HG03039 (cell line): ENCODE measurements around the gene CEP135.
"Not testable (repeated sequence)": the region's sequence is repeated elsewhere in the genome, so short reads cannot be mapped to it uniquely, and the experiment has no call there.

Source experiments
- ATAC-seq: cut with Tn5 transposase; IDR thresholded peaks from one replicate; pipeline ENCODE4 v1.9.1; 2021; ENCODE audit warnings: mild to moderate bottlenecking, moderate library complexity; ENCODE audit not compliant: unreplicated experiment

The CEP135 gene

DNA sequence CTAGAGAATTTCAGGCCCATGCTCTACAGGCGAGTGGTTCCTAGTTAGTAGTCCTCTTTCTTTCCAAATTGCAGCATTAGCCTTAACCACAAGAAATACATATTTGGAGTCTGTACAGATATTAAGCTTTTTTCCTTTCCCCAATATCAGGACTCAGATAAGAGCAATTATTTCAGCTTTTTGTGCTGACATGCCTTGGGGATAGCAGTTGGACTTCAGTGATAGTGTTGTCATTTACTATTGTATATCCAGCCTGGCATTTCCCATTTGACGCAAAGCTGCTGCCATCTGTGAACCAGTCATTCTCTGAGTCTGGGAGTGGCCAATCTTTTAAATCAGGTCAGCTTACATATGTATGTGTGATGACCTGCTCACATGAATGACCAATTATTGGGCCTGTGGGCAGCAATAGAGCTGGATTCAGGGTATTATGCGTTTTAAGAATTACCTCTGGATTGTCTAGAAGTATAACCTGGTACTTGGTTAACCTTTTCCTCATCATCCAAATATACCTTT, 6.8 kb upstream of the CEP135 start:
- no peak for ATAC-seq

DNA sequence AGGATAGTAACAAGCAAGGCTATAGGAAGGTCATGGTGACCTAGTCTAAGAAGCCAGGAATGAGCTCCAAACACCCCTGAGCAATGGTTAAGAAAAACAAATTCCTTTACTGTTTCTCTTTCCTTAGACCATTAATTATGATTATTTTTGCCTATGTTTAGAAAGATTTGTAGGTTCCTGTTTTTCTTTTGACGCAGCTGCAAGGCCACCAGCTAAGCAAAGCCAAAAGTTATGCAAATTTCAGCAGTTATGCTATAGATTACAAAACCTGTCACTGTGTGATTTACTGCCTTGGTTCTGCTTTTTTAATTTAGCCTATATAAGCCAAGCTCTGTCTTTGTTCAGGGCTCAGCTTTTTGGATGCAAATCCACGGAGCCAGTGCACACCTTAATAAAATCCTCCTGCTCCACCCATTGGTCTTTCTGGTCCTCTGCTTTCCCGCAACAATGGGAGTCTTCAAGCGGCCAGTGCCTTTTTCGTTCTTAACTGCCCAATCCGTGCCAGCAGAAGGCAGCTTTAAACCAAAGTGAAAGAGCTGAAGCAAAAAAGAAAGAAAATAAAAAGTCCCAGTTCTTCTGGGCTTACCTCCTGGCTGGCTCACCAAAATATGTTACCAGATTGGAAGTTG, 1.4 kb upstream of the CEP135 start:
- peak; percentile 17 for ATAC-seq

DNA sequence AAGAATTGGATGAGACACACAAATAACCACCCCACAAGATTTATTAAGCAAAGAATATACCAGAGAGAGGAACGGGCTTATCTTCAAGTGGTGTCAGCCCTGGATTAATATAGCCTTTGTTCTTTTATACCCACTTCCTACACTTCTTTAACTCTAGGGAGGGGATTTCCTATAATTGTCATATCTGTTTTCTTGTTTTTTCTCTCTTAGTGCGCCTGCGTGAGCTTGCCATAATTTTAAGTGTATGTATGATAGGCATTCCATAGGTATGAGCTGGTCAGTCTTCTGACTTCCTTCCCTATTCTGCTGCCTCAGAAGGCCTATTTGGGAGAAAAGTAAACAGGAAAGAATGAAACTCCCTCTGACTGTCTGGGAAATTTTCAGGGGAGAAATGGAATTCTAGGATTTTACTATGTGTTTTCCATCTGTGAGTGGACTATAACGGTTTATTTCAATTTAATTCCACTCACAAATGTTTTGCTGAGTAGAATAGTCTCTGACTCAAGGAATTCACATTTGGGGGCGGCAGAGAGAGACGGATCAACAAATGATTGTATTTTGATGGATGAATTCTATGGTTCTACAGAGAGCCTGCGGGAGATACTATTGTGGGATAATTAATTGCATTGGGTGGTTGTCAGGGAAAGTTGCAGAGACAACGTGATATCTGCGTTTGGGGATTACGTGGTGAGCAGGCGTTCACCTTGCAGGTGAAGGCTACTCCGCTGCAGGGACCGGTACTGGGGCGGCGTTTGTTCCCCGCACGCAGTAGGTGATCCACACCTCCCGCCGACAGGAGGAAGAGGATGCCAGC, 626 bp upstream of the CEP135 start:
- peak; percentile 15 for ATAC-seq

DNA sequence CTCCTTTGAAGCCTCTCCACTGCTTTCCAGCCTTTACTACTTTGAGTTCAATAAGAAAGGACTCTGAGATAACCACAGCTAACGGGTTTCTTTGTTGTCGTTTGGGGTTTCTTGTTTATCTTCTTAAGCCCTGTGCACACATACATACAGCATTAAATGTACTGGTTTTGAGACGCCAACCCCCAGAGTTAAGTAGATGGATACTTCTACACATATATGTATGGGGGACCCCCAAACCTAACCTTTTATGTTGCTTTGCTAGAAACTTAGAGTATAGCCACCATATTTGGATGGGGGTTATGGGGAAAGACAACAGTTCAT, 697 bp downstream of the CEP135 start:
- ATAC-seq, result no peak

DNA sequence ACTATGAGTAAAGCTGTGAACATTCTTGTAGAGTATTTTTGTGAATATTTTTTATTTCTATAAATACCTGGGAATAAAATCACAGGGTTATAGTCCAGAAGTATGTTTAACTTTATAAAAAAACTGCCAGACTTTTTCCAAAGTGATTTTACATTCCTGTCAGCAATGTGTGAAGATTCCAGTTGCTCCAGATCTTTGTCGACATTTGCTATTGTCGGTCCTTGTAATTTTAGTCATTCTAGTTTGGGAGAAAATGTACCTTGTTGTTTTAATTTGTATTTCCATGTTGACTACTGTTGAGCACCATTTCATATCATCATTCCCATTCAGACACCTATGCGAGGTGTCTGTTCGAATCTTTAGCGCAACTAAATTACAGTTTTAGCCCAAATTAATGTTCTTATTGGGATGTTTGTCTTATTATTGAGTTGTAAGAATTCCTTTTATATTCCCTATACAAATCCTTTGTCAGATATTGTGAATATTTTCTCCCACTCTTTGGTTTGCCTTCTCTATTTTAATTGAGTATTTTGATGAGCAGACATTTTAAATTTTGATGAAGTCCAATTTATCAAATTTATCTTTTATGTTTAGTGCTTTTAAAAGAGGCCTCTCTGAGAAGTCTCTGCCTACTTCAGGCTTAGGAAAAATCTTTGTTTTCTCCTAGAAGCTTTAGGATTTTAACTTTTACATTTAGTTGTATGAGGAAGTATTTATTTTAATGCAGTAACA, 2.6 kb downstream of the CEP135 start:
- no peak for ATAC-seq

DNA sequence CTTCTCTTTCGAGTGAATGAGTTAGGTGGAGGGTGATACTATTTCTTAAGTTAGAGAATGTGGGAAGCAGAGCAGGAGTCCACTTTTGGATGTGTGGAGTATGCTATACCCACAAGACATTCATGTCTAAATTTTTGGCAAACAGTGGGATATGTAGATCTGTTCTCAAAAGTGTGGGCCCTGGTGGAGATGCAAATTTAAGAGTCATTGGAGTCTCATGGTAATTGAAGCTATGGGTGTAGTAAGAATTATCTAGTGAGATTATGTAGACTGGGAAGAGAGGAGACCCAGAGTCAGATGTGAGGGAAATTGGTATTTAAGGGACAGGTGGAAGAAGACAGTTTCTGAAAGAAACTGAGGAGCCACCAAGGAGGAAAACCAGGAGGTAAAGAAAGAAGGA, 7.0 kb downstream of the CEP135 start:
- ATAC-seq, result no peak

DNA sequence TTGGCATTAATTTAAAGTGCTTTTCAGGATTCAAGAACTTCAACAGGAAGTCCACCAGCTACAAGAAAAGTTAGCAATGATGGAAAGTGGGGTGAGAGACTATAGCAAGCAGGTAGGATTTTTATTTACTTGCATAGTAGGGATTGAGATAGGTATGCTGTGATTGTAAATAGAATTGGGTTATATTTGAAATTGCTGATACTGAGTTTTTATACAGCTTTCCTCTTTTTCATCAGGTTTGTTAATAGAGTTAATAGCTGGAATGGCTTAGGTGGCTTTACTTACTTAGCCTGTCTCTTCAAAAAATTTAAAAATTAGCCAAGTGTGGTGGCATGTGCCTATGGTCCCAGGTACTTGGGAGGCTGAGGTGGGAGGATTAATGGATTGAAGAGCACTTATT, 10.9 kb downstream of the CEP135 start:
- ATAC-seq, result no peak

DNA sequence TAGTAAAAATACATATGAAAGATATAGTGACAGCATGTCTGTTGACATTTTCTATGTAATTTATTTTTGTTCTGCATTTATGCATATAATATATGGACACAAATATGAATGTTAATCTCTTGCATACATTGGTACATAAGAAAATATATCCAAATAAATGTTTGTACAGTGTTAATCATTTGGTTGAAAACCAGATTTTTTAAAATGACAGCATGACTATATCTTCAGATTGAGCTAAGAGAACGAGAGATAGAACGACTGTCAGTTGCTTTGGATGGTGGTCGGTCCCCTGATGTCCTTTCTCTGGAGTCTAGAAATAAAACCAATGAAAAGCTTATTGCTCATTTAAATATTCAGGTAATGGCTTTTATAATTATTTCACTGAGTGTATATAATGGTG, 15.3 kb downstream of the CEP135 start:
- no peak for ATAC-seq

DNA sequence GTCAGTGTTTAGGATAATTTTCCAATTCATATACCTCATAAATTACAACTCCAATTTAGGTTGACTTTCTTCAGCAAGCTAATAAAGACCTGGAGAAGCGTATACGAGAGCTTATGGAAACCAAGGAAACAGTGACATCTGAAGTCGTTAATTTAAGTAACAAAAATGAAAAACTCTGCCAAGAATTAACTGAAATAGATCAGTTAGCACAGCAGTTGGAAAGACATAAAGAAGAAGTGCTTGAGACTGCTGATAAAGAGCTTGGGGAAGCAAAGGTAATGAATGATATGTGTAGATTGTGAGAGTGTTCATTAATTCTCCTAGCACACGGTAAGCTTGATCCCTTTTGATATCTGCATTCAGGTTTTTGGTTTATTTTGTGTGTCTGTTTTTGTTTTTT, 16.8 kb downstream of the CEP135 start:
- no peak for ATAC-seq

DNA sequence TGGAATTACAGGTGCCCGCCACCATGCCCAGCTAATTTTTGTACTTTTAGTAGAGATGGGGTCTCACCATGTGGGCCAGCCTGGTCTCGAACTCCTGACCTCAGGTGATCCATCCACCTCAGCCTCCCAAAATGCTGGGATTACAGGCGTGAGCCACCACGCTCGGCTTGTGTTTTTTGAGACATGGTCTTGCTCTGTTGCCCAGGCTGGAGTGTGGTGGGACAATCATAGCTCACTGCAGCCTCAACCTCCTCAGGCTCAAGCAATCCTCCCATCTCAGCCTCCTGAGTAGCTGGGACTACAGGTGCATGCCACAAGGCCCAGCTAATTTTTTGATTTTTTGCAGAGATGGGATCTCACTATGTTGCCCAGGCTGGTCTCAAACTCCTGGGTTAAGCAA, 17.6 kb downstream of the CEP135 start:
- ATAC-seq, result not testable (repeated sequence)

DNA sequence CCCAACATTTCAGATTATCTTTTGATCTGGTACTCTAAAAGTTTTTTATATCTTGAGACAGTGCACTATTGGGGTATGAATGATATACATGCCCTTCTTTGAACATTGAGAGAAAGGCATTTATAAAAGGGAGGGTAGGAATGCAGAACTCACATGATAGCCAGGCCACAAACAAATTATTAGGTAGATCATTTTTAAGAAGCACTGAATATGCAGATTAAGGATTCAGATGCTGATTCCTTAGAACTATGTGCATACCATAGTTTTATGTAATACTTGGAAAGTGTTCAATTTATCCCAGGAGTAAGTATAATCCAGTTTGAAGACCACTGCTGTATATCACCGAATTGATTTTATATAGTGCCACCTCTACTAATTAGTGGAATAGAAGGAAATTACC, 18.6 kb downstream of the CEP135 start:
- ATAC-seq, result no peak

DNA sequence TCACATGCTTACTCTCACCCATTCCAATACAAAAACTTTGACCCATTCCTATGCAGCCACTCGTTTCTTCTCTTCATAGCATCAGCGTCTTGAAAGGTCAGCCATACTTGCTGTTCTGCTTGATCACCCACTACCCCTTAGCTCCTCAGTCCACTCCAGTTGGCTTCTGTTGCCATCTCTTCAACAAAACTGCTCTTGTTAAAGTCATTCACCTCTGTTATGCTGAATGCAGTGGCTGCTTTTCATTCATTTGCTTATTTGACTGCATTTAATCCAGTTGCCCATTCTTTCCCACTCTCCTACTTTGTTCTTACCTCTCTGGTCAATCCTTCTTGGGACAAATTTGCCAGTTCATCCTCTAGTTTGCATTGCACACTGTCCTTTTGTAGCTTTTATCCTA, 24.9 kb downstream of the CEP135 start:
- ATAC-seq, result no peak

DNA sequence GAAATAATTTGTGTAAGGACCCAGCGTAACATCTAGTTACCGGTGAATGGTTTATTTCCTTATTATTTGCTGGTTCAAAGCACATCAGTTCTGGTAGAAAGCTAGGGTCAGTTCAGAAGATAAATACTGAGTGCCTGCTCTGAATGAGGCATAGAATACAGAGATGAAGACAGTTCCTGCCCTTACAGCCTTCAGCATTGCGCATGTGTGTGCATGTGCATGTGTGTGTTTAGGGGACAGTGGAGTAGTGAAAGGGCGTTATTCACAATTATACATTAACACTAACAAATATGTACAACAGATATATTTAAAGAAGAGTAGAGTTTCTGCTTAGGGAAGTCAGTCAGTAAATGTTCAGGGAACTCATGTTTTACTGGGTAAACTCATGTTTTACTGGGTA, 29.1 kb downstream of the CEP135 start:
- ATAC-seq, result no peak

DNA sequence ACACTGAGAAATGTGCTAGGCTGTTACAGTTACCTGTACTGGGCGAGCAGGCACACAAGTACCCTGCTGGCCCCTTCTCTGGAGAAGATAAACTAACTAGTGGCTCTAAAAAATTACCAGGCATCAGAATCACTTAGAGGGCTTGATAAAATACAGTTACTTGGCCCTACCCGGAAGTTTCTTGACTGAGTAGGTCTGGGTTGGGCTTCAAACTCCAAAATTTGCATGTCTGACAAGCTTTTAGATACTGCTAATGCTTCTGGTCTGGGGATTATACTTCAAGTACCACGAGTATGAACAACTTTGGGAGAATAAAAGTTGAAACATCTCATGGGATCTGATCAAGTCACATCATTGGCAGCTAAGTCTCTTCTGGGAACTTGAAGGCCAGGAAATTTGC, 30.8 kb downstream of the CEP135 start:
- ATAC-seq, result peak; percentile 54

DNA sequence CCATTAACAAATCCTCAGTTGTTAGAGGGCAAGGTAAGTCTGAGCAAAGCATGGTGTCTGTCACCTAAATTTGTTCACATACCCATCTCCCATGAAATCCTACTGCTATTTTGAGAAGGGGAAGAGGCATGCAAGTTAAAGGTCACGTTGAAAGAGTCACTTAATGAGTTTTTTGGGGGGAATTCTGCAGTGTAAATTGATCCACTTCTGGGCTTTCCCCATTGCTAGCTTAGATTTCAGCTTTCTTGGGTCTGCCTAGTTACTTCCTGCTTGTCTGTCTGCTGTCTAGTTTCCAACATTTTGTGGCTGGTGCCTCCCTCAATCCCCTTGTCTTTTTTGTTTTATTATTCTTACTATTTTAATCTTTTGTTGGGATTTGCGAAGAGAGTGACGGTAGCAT, 32.0 kb downstream of the CEP135 start:
- ATAC-seq, result no peak

DNA sequence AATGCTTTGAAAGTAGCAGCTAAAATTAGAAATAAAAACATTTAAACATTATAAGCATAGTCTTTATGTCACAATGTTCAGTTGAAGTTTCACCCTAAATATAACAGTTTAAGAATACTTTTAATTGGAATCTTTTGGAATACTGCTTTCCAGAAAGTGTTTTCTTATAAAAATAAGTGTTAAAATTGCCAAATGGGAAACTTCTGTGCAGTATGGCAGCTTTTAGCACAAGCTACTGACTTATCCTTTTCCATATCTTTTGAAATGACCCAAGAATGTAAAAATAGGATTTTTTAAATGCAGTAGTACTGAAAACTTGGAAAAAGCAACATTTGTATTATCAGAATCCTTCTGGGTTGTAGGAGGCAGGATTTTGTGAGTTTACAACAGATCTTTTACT, 34.2 kb downstream of the CEP135 start:
- no peak for ATAC-seq

DNA sequence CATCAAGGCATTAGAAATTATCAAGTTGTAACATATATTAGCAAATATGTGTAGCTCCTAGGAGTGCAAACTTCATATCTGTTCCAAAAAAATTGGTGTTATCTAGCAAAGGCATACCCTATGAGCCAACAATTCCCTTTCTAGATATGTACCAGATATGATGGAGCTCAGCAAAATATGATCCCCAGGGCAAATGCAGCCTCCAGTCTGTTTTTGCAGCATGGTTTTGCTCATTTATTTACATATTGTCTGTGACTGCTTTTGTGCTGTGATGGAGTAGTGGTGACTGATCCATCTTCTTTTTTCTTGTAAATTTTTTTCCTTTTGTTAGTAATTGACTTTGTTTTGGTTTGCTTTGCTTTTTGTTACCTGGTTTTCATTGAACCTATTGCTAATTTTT, 41.0 kb downstream of the CEP135 start:
- no peak for ATAC-seq

DNA sequence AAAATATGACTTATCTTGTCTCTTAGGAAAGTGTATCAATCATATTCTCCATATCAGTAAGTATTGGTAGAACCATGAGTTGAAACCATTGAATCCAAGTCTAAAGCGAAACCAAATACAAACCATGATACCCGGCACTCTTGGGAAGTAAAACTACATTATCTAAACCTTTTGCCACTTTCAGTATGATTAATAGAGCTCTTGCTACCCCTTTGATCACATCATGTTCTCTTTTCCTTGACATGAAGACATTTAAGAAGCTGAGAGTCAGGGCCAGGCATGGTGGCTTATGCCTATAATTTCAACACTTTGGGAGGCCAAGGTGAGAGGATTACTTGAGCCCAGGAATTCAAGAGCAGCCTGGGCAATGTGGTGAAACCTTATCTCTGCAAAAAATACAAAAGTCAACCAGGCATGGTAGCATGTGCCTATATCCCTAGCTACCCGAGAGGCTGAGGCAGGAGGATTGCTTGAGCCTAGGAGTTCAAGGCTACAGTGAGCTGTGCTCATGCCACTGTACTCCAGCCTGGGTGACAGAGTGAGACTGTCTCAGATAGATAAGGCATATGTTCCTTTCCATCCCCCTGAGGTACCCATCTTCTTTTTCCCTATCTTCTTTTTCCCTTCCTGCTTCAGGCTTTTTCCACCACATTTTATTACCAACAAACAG, 45.4 kb downstream of the CEP135 start:
- ATAC-seq, result peak; percentile 88

DNA sequence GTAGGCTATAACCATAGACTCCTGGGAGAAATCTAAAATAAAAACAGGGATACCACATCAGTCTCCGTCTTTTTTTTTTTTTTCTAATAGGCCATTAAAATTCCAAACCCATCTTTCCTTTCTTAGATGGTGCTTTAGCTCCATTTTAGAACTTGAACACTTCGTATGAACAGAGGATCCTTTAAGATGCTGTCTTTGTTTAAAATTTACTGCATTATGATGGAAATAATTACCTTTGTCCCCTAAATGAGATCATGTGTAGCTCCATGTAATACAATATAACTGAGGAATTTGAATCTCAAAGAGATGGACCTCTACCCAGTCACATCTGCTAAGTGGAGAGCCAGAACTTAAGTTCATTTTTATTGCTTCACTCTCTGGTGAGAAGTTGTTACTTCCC, 47.9 kb downstream of the CEP135 start:
- ATAC-seq, result no peak

DNA sequence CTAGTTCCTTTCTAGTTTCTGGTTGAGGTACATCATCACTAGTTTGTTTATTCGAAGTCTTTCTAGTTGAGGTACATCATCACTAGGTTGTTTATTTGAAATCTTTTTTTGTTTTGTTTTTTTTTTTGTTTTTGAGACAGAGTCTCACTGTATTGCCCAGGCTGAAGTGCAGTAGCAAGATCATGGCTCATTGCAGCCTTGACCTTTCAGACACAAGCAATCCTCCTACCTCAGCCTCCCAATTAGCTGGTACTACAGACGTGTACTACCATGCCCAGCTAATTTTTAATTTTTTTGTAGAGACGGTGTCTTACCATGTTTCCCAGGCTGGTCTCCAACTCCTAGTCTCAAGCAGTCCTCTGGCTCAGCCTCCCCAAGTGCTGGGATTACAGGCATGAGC, 54.9 kb downstream of the CEP135 start:
- no peak for ATAC-seq

DNA sequence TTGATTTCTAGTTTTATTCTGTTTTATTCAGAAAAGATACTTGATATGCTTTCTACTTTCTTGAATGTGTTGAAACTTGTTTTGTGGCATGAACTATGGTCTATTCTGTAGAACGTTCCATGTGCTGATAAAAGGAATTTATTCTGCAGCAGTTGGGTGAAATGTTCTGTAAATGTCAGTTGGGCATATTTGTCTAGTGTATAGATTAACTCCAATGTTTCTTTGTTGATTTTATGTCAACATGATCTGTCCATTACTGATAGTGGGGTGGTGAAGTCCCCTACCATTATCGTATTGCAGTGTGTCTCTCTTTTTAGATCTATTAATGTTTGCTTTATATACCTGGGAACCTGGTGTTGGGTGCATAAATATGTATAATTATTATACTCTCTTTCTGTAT, 55.5 kb downstream of the CEP135 start:
- ATAC-seq, result no peak
